WI38 (cell line): ENCODE data around the gene IFNL1.
A peak's percentile ranks its signal among the peaks of the same experiment; 100 is the strongest.

ENCODE experiments used
- H3K4me3 ChIP-seq: 2 replicates; pipeline ENCODE4 v1.5.1; 2011; ENCODE audit warnings: low read depth, mild to moderate bottlenecking, control low read depth, low read length
- CTCF ChIP-seq: IDR thresholded peaks from 2 replicates; pipeline ENCODE4 v1.5.1; 2012; ENCODE audit warnings: low read depth, mild to moderate bottlenecking, control low read depth, low read length

Gene IFNL1

DNA sequence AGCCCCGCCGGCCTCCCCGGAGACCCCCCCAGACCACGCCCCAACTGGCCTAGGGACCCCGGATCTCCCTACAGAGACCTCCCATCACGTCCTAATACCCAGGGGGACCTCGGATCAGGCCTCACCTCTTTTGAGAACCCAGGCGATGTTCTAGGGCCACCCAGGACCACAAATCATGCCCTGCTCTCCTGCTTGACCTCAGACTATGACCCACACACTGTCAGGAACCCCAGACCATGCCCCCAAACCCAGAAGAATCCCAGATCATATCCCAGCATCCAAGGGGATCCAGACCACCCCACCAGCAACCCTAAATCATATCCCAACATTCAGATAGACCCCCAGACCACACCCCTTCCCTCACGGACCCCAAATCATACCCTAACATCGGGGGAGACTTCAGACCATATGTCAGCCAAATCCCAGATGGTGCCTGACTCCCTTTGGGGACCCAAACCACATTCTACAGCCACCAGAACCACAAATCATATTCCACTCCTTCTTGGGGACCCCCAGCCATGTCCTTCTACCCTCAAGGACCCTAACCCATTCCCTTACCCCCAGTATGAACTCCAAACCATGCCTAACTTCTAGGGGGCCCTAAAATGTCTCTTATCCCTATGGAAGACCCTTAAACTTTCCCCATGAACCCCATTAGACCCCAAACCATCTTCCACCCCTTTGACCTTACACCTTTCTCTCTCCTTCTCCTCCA lies 25.1 kb downstream of the IFNL1 start:
- H3K4me3 ChIP-seq, result no peak overlapping the region
- no peak for TF ChIP-seq CTCF

DNA sequence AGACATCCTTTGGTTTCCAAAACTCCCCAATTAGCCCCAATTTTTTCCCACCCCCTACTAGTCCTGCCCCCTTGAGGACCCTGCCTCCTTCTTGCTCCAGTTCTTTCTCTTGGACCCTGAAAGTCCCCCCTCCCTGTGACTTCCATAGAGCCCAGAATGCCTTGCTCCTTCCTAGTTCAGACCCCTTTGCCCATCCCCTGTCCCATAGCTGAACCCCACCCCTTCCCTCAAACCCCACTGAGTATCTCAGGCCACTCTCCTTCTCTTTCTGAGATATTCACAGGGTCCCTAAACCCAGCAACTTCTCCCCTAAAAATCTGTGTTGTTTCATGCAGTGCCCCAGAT lies 25.6 kb downstream of the IFNL1 start:
- H3K4me3 ChIP-seq, result no peak overlapping the region
- no peak for TF ChIP-seq CTCF

DNA sequence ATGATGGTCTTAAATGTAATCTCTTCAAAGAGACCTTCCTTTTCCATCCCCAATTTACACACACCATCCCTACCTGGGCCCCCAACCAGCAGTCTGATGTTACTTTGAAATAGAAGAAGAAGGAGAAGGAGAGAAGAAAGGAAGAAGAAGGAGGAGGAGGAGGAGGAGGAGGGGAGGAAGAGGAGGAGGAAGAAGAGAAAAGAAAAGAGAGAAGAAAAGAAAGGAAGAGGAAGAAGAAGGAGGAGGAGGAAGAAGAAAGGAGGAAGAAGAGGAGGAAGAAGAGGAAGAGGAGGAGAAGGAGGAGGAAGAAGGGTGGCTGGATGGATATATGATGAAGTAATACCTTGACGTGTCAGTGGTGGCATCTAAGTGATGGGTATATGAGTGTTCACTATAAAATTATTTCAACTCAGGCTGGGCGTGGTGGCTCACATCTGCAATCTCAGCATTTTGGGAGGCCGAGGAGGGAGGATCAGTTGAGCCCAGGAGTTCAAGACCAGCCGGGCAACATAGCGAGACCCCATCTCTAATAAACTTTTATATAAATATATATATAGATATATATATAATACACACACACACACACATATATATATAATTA lies 28.1 kb downstream of the IFNL1 start:
- H3K4me3 ChIP-seq, result no peak overlapping the region
- TF ChIP-seq CTCF, result no peak

- no peak for TF ChIP-seq CTCF
- no peak overlapping the region for H3K4me3 ChIP-seq
These were observed 29.8 kb downstream of the IFNL1 start for GRCh38 chr19:39325778-39326665.

- TF ChIP-seq CTCF, result no peak
These were observed 31.3 kb downstream of the IFNL1 start for GRCh38 chr19:39327363-39328045.

DNA sequence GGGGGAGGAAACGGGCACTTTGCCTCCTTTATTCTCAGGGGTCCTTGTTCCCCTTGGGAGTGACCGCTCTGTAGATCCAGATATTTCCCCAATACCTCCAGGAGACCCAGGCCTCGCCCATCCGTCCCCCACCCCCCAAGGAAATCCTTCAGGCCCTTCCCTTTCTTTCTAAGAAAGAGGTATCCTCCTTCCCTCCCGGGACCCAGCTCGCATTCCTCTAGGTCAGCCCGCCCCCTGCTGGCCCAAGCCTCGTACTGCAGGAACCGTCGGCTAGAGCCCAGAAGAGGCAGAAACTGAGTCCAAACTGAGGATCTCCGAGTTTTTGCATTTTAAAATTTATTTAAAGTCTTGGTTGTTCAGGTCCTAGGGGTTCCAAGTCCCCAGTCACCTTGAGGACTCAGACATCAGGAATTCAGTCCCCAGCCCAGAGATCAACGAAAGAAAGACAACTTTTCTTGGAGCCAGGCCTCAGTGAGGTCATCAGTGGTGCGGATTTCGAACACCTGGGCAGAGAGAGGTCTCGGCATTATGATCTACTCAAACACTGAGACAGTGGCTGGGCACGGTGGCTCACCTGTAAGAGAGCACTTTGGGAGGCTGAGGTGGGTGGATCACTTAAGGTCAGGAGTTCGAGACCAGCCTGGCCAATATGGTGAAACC lies 32.0 kb downstream of the IFNL1 start:
- TF ChIP-seq CTCF, result peak; percentile 91
- no peak overlapping the region for H3K4me3 ChIP-seq

More at GRCh38 chr19:39327363-39328045, 31.3 kb downstream of the IFNL1 start:
- H3K4me3 ChIP-seq, result no peak overlapping the region
